HepG2 (cell line): Measurements from ENCODE around the gene MYH9. TPM values are rescaled to one million over a fixed set of nuclear protein-coding genes. Genes with fewer than 3 reads are reported as not detected.
A peak's percentile ranks its signal among the peaks of the same experiment; 100 is the strongest.

Experiments
- FOXA3 ChIP-seq: IDR thresholded peaks from 2 replicates; pipeline ENCODE4 v1.6.1; 2016; ENCODE audit warnings: missing genetic modification reagents, missing compliant biosample characterization
- KDM5A ChIP-seq: fragments of 200-600 bp; sonication (generic); IDR thresholded peaks from 2 replicates; pipeline ENCODE4 v1.7.0; 2018; ENCODE audit warnings: antibody characterized with exemption, mild to moderate bottlenecking, low read length, borderline replicate concordance
- SAFB2 ChIP-seq: sonication (generic); formaldehyde crosslinking; IDR thresholded peaks from 2 replicates; pipeline ENCODE4 v1.5.1; 2020; ENCODE audit warnings: missing genetic modification reagents, low read depth, mild to moderate bottlenecking, borderline replicate concordance
- SKI ChIP-seq: fragments of 450-650 bp; IDR thresholded peaks from one replicate; pipeline ENCODE4 v1.6.1; 2018; ENCODE audit warnings: mild to moderate bottlenecking; ENCODE audit not compliant: partially characterized antibody
- SMC3 ChIP-seq: IDR thresholded peaks from 2 replicates; pipeline ENCODE4 v1.6.1; 2011; ENCODE audit warnings: low read length, improper control_type of control experiment
- SNAI1 ChIP-seq: sonication (generic); formaldehyde crosslinking; IDR thresholded peaks from 2 replicates; pipeline ENCODE4 v1.5.0; 2020; ENCODE audit warnings: mild to moderate bottlenecking, missing genetic modification reagents, borderline replicate concordance
- SPEN ChIP-seq: sonication (generic); formaldehyde crosslinking; IDR thresholded peaks from 2 replicates; pipeline ENCODE4 v1.5.1; 2020; ENCODE audit warnings: low read depth, mild to moderate bottlenecking, missing genetic modification reagents
- THAP7 ChIP-seq: sonication (generic); formaldehyde crosslinking; IDR thresholded peaks from 2 replicates; pipeline ENCODE4 v1.8.1; 2023; ENCODE audit warnings: mild to moderate bottlenecking, missing genetic modification reagents
- ZHX1 ChIP-seq: sonication (generic); formaldehyde crosslinking; IDR thresholded peaks from 2 replicates; pipeline ENCODE4 v1.8.1; 2022; ENCODE audit warnings: low read depth, mild to moderate bottlenecking, missing genetic modification reagents
- ZNF280D ChIP-seq: sonication (generic); formaldehyde crosslinking; IDR thresholded peaks from 2 replicates; pipeline ENCODE4 v1.5.1; 2020; ENCODE audit warnings: mild to moderate bottlenecking, missing genetic modification reagents
- ZNF281 ChIP-seq: sonication (generic); formaldehyde crosslinking; IDR thresholded peaks from 2 replicates; pipeline ENCODE4 v1.4.0; 2020; ENCODE audit warnings: missing genetic modification reagents, borderline replicate concordance
- polyA plus RNA-seq, 8 experiments: library from polyadenylated mRNA; depleted of rRNA in 3 of 8; stranded (reverse) in 7 of 8; unstranded in 1 of 8; fragments of >200 nt; fragmentation: Illumina TruSeq in 4 of 8; extraction: Trizol in 4 of 8; gene quantifications; 2 replicates each; pipeline versions ENCODE4 v1.2.1 to v1.2.3, GENCODE V29; 2011 to 2016; ENCODE audit warnings: low read depth in 4 of 8, missing spikeins in 1 of 8, mixed read lengths in 1 of 8; ENCODE audit not compliant: insufficient read depth in 1 of 8
- total RNA-seq, 5 experiments: library from RNA; depleted of rRNA; stranded (reverse); fragments of >200 nt; fragmentation: Illumina TruSeq; extraction: Trizol; gene quantifications; 2 replicates each; pipeline ENCODE4 v1.2.3, GENCODE V29; 2016; ENCODE audit warnings: low read depth in 1 of 5

Gene MYH9
- total and polyA plus RNA-seq, 2 of the 13 experiments (the other 11 are each of a cell fraction or from before 2014, with no cell fraction given): 50.7 to 98.5 TPM

- no peak for TF ChIP-seq THAP7
- TF ChIP-seq ZHX1 (CRISPR knock-in tag): no peak
- peak; percentile 40; the same call in 1 of the 2 replicates for TF ChIP-seq KDM5A
- peak; percentile 93 for TF ChIP-seq FOXA3 (CRISPR knock-in tag)
- no peak for TF ChIP-seq SNAI1
- TF ChIP-seq ZNF280D: 0 out of 2 replicates have a peak, but pooled peaks have one; percentile 41
- TF ChIP-seq SMC3: peak; percentile 37; the same call in 1 of the 2 replicates
- TF ChIP-seq ZNF281 (CRISPR knock-in tag): peak; percentile 98
- TF ChIP-seq SPEN (CRISPR knock-in tag): peak; percentile 41; the same call in 1 of the 2 replicates
- no peak for TF ChIP-seq SAFB2 (CRISPR knock-in tag)
- TF ChIP-seq SKI: no peak
These were observed 108.5 kb downstream of the MYH9 start (continued) for GRCh38 chr22:36279219-36279666.
